ENCODE data around the gene TTC28. TPM values are rescaled to one million over a fixed set of nuclear protein-coding genes. Genes with fewer than 3 reads are reported as not detected.

Gene TTC28
- polyA plus RNA-seq, 6 donors from 2014 or later = 2.2 to 5.0 (median 2.9) TPM

GRCh38 chr22:27947448-27947847, 732.2 kb downstream of the TTC28 start:
- peaks cover 11 to 15% of the 10 kb centered on the region in 2 donors for H3K36me3 Mint-ChIP-seq
- H3K9me3 Mint-ChIP-seq = no peaks in the 10 kb centered on the region
- no peaks in the 10 kb centered on the region for H3K27me3 Mint-ChIP-seq
- DNase-seq (no peak), ATAC-seq (ENCODE audit: low read depth in 2 of 2) (no peak)
- H3K4me3 Mint-ChIP-seq = no peak overlapping the region
- no peaks in the 10 kb centered on the region for H3K4me1 Mint-ChIP-seq
- peak overlapping the region in 1 of 6 donors; percentile 19 for H3K27ac Mint-ChIP-seq

- Mint-ChIP-seq H3K27ac (no peak overlapping the region), H3K4me1 (peaks cover 0 to 7% (median 4%) of the 10 kb centered on the region in 3 donors), H3K36me3 (peaks cover 0 to 11% of the 10 kb centered on the region in 2 donors), H3K27me3 (no peaks in the 10 kb centered on the region), H3K4me3 (no peak overlapping the region), H3K9me3 (no peaks in the 10 kb centered on the region)
- no peak for ATAC-seq (ENCODE audit: low read depth in 2 of 2)
- no peak for DNase-seq
Measured at GRCh38 chr22:27941143-27941542, 738.5 kb downstream of the TTC28 start.

GRCh38 chr22:27937453-27937852, 742.2 kb downstream of the TTC28 start:
- DNase-seq (no peak), ATAC-seq (ENCODE audit: low read depth in 2 of 2) (no peak)
- Mint-ChIP-seq H3K36me3 (peaks cover 0 to 10% of the 10 kb centered on the region in 2 donors), H3K27me3 (no peaks in the 10 kb centered on the region), H3K9me3 (no peaks in the 10 kb centered on the region), H3K4me3 (no peak overlapping the region), H3K27ac (peak overlapping the region in 1 of 6 donors; percentile 3), H3K4me1 (peaks cover 4 to 12% (median 6%) of the 10 kb centered on the region in 3 donors)

GRCh38 chr22:27935897-27936296, 743.7 kb downstream of the TTC28 start:
- Mint-ChIP-seq H3K4me3 (no peak overlapping the region), H3K36me3 (peaks cover 0 to 10% of the 10 kb centered on the region in 2 donors), H3K27ac (no peak overlapping the region), H3K27me3 (no peaks in the 10 kb centered on the region), H3K4me1 (peaks cover 4 to 12% (median 6%) of the 10 kb centered on the region in 3 donors), H3K9me3 (no peaks in the 10 kb centered on the region)
- ATAC-seq (ENCODE audit: low read depth in 2 of 2) (no peak), DNase-seq (no peak)

- Mint-ChIP-seq H3K27ac (peak overlapping the region in 1 of 6 donors; percentile 11), H3K4me1 (peaks cover 4 to 17% (median 6%) of the 10 kb centered on the region in 3 donors), H3K9me3 (no peaks in the 10 kb centered on the region), H3K36me3 (peaks cover 0 to 3% of the 10 kb centered on the region in 2 donors), H3K4me3 (no peak overlapping the region), H3K27me3 (no peaks in the 10 kb centered on the region)
- DNase-seq (no peak), ATAC-seq (ENCODE audit: low read depth in 2 of 2) (no peak)
Measured at GRCh38 chr22:27934069-27934468, 745.6 kb downstream of the TTC28 start.

- no peak for DNase-seq
- Mint-ChIP-seq H3K4me1 (peaks cover 0 to 14% (median 6%) of the 10 kb centered on the region in 3 donors), H3K27me3 (no peaks in the 10 kb centered on the region), H3K9me3 (no peaks in the 10 kb centered on the region), H3K4me3 (no peak overlapping the region), H3K27ac (no peak overlapping the region), H3K36me3 (peaks cover 0 to 3% of the 10 kb centered on the region in 2 donors)
- no peak for ATAC-seq (ENCODE audit: low read depth in 2 of 2)
Measured at GRCh38 chr22:27933186-27933983, 746.3 kb downstream of the TTC28 start.

- no peak for ATAC-seq (ENCODE audit: low read depth in 2 of 2)
- no peaks in the 10 kb centered on the region for H3K9me3 Mint-ChIP-seq
Measured at GRCh38 chr22:27930331-27931060, 749.1 kb downstream of the TTC28 start.

More at GRCh38 chr22:27930331-27931060, 749.1 kb downstream of the TTC28 start:
- Mint-ChIP-seq H3K36me3 (peaks cover 0 to 3% of the 10 kb centered on the region in 2 donors), H3K4me1 (peaks cover 2 to 11% (median 6%) of the 10 kb centered on the region in 3 donors), H3K27me3 (no peaks in the 10 kb centered on the region), H3K4me3 (no peak overlapping the region), H3K27ac (no peak overlapping the region)
- DNase-seq = no peak

Other genes with a start within 250 kb of the TTC28 start
- 10 to 100 TPM; 16.0 to 75.9 (median 21.9) TPM for gene CHEK2, start 62.0 kb upstream of the TTC28 start, polyA plus RNA-seq (ENCODE audit: low read depth in 6 of 6)
- gene HSCB, start 62.2 kb upstream of the TTC28 start, polyA plus RNA-seq (ENCODE audit: low read depth in 6 of 6) = 10 to 100 TPM; 14.7 to 23.6 (median 15.7) TPM
- gene CCDC117, start 92.9 kb upstream of the TTC28 start, polyA plus RNA-seq (ENCODE audit: low read depth in 6 of 6) = 10 to 100 TPM in 5 of 6 donors, 1 to 10 TPM in 1; 9.9 to 30.0 (median 19.5) TPM
- gene XBP1, start 120.7 kb upstream of the TTC28 start, polyA plus RNA-seq (ENCODE audit: low read depth in 6 of 6) = 100 to 1,000 TPM in 1 of 6 donors, 10 to 100 TPM in 5; 64.0 to 138 (median 75.1) TPM
- under 1 TPM in 4 of 6 donors, not detected in 2; 0.09 to 0.23 (median 0.17) TPM for gene ZNRF3, start 203.7 kb upstream of the TTC28 start, polyA plus RNA-seq (ENCODE audit: low read depth in 6 of 6)